ENCODE results near the gene IL11.

IL11 gene

GRCh38 chr19:55369653-55370304 is 484 bp downstream of the IL11 start:
- DNase-seq, result peak; percentile 83

GRCh38 chr19:55368701-55369563 is 1.3 kb downstream of the IL11 start:
- no peak for DNase-seq

GRCh38 chr19:55368106-55368505 is 2.2 kb downstream of the IL11 start:
- DNase-seq, result no peak

- no peak for DNase-seq
Measured at GRCh38 chr19:55366790-55367189, 3.5 kb downstream of the IL11 start.

- no peak for DNase-seq
Measured at GRCh38 chr19:55365964-55366363, 4.3 kb downstream of the IL11 start.

- no peak for DNase-seq
Measured at GRCh38 chr19:55365245-55365644, 5.0 kb downstream of the IL11 start.

GRCh38 chr19:55362990-55363716 is 7.1 kb downstream of the IL11 start, which contains the start of gene GARIN5B:
Gene GARIN5B, minus strand, starts transcription at chr19:55363260. Its CDS starts 194 bp downstream, at chr19:55363066.
- no peak for DNase-seq

- no peak for DNase-seq
Measured at GRCh38 chr19:55362174-55362989, 7.9 kb downstream of the IL11 start.

- no peak for DNase-seq
Measured at GRCh38 chr19:55360902-55361301, 9.4 kb downstream of the IL11 start.

GRCh38 chr19:55358943-55359908 is 11.0 kb downstream of the IL11 start:
- no peak for DNase-seq

- no peak for DNase-seq
Measured at GRCh38 chr19:55358493-55358892, 11.8 kb downstream of the IL11 start.

- no peak for DNase-seq
Measured at GRCh38 chr19:55355213-55355821, 14.9 kb downstream of the IL11 start.

- no peak for DNase-seq
Measured at GRCh38 chr19:55354698-55355212, 15.5 kb downstream of the IL11 start, which contains the start of gene COX6B2. Gene COX6B2, minus strand, starts transcription at chr19:55354719. Its CDS starts 198 bp downstream, at chr19:55354521.

- peak; percentile 74 for DNase-seq
Measured at GRCh38 chr19:55353803-55354697, 16.2 kb downstream of the IL11 start.

- no peak for DNase-seq
Measured at GRCh38 chr19:55353356-55353802, 16.9 kb downstream of the IL11 start.

- no peak for DNase-seq
Measured at GRCh38 chr19:55352549-55353145, 17.6 kb downstream of the IL11 start.

GRCh38 chr19:55352040-55352439 is 18.2 kb downstream of the IL11 start:
- no peak for DNase-seq

- DNase-seq, result no peak
Measured at GRCh38 chr19:55350620-55351315, 19.5 kb downstream of the IL11 start.
